T-helper 2 cell treated with Interferon-gamma antibody and Interleukin-4, amounts not matched to agents 5 μg/mL and 100 μg/mL, for 36 hours (primary cell): Measurements from ENCODE around the gene MAP3K4.
"Not testable (repeated sequence)": the region's sequence is repeated elsewhere in the genome, so short reads cannot be mapped to it uniquely, and the experiment has no call there.

Source experiments
- DNase-seq: peaks from one replicate; pipeline ENCODE4 v3.0.0; 2021; ENCODE audit warnings: low spot score
- H3K27ac Mint-ChIP-seq: one replicate; pipeline ENCODE4 v1.8.0; 2021; ENCODE audit warnings: mild to moderate bottlenecking, mixed read lengths
- H3K27me3 Mint-ChIP-seq: one replicate; pipeline ENCODE4 v1.8.0; 2021; ENCODE audit warnings: low read depth, mixed read lengths
- H3K36me3 Mint-ChIP-seq: one replicate; pipeline ENCODE4 v1.8.0; 2021; ENCODE audit warnings: low read depth, mixed read lengths
- H3K4me1 Mint-ChIP-seq: one replicate; pipeline ENCODE4 v1.8.0; 2021; ENCODE audit warnings: low read depth, mixed read lengths
- H3K4me3 Mint-ChIP-seq: one replicate; pipeline ENCODE4 v1.8.0; 2022; ENCODE audit warnings: mild to moderate bottlenecking, moderate library complexity, mixed read lengths
- H3K9me3 Mint-ChIP-seq: one replicate; pipeline ENCODE4 v1.8.0; 2021; ENCODE audit warnings: mixed read lengths

MAP3K4 gene

DNA sequence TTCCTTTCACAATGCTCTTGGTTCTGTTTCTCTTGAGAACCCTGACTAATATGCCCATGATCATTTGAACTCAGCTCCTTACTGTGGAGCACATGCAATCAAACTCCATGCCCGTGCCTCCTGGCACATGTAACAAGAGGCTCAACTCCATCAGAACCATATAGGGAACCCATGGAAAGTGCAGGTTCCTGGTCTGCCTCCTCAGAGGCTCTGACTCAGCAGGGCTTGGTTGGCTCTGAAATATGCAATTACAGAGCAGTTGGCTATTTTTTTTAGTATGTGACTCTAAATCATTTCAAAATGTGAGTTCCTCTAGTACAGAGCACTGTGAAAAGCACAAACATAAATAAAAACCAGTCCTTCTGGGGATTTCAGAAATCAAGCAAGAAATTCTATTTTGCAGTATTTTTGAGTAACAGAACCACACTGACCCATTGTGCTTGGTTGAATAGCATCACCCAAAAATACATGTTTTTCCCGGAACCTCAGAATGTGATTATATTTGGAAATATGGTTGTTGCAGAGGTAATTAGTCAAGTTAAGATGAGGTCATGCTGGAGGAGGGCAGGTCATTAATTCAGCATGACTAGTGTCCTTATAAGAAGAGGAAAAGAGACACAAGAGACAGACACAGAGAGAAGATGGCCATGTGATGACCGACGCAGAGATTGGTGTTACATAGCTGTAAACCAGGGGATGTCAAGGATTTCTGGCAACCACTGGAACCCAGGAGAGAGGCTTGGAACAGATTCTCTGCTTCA is 13.2 kb upstream of the MAP3K4 start:
- Mint-ChIP-seq H3K9me3 (peaks cover 9% of the 10 kb centered on the region), H3K27ac (no peak overlapping the region), H3K4me3 (no peak overlapping the region), H3K27me3 (peaks cover 6% of the 10 kb centered on the region), H3K4me1 (no peaks in the 10 kb centered on the region), H3K36me3 (peaks cover 2% of the 10 kb centered on the region)
- DNase-seq: no peak

DNA sequence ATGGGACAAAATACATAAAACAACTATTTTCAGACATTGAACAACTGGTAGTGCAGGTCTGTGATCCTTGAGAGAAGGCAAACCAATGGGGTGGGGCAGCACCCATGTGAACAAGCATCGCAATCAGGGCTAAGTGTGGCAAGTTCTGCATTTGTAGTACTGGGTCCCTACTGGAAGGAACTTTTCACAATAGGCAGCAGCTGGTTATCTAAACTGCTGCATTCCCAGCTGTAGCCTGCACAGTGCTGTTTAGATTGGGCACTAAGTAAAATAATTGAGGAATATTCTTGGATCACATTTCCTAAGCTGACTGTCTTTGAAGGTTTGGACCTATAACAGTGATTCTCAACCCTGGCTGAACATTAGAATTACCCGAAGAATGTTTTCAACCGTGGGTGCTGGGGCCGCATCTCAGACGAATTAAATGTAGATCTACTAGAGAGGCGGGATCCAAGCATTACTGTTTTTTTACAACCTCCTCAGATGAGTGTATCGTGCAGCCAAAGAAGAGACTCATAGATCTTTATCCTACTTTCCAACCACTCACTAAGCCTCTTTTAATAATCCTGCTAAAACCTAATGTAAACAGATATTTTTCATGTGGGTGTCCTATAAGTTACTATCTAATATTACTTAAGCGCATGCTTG is 12.4 kb upstream of the MAP3K4 start:
- peaks cover 6% of the 10 kb centered on the region for H3K27me3 Mint-ChIP-seq
- no peak for DNase-seq
- H3K9me3 Mint-ChIP-seq: peaks cover 15% of the 10 kb centered on the region

DNA sequence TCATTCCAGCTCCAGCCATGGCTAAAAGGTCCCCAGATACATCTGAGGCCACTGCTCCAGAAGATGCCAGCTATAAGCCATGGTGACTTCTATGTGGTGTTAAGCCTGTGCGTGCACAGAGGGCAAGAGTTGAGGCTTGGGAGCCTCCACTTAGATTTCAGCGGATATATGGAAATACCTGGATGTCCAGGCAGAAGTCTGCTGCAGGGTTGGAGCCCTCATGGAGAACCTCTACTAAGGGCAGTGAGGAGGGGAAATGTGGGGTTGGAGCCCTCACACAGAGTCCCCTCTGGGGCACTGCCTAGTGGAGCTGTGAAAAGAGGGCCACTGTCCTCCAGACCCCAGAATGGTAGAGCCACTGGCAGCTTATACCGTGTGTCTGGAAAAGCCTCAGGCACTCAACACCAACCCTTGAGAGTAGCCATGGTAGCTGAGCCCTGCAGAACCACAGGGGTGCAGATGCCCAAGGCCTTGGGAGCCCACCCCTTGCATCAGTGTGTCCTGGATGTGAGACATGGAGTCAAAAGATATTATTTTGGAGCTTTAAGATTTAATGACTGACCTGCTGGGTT is 8.1 kb upstream of the MAP3K4 start:
- H3K27ac Mint-ChIP-seq, H3K4me3 Mint-ChIP-seq, DNase-seq, H3K36me3 Mint-ChIP-seq, H3K4me1 Mint-ChIP-seq: not testable (repeated sequence)
- Mint-ChIP-seq H3K27me3 (peaks cover 20% of the 10 kb centered on the region), H3K9me3 (peaks cover 20% of the 10 kb centered on the region)

More for the DNA sequence above, 12.4 kb upstream of the MAP3K4 start:
- H3K4me3 Mint-ChIP-seq: no peak overlapping the region
- H3K36me3 Mint-ChIP-seq: peaks cover 2% of the 10 kb centered on the region
- no peaks in the 10 kb centered on the region for H3K4me1 Mint-ChIP-seq
- no peak overlapping the region for H3K27ac Mint-ChIP-seq

DNA sequence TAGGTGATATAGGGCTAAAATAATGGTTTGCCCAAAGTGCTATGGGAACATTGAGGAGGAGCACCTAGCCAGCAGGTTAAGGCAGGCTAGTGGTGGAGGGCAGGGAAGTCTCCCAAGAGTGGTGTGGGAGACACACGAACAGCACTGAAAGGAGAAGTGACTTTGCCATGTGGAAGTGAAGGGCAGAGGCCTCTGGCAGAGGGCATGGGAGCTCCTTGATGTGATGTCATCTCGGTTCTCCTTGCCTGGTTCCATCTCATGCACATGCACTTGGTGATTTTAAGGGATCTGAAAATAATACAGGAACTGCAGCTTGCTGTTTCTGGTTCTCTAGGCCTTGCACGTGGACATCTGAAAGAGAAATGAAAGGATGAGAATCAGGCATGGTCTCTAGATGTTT is 4.7 kb upstream of the MAP3K4 start:
- Mint-ChIP-seq H3K4me1 (peaks cover 4% of the 10 kb centered on the region), H3K27me3 (peaks cover 29% of the 10 kb centered on the region), H3K36me3 (peaks cover 2% of the 10 kb centered on the region), H3K27ac (no peak overlapping the region), H3K4me3 (no peak overlapping the region), H3K9me3 (peaks cover 20% of the 10 kb centered on the region)
- no peak for DNase-seq

DNA sequence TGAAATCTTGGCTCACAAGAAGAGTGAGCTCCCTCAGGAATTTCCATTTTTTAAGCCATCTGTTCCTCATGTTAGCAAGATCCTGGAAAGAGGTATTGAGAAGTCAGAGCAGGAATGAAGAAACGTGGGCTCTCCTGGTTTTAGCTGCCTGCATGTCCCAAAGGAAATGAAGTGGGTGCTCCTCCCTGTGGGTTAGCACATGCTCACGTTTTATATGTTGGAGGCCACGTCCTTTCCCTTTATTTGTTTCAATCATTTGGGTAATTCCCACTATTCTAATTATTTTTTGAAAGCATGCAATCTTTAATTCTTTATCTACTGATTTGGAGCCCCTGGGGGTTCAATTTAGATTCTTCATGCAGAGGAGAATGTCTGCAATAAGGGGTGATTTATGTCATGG is 4.3 kb upstream of the MAP3K4 start:
- H3K27ac Mint-ChIP-seq: no peak overlapping the region
- peaks cover 2% of the 10 kb centered on the region for H3K36me3 Mint-ChIP-seq
- H3K27me3 Mint-ChIP-seq: peaks cover 29% of the 10 kb centered on the region

DNA sequence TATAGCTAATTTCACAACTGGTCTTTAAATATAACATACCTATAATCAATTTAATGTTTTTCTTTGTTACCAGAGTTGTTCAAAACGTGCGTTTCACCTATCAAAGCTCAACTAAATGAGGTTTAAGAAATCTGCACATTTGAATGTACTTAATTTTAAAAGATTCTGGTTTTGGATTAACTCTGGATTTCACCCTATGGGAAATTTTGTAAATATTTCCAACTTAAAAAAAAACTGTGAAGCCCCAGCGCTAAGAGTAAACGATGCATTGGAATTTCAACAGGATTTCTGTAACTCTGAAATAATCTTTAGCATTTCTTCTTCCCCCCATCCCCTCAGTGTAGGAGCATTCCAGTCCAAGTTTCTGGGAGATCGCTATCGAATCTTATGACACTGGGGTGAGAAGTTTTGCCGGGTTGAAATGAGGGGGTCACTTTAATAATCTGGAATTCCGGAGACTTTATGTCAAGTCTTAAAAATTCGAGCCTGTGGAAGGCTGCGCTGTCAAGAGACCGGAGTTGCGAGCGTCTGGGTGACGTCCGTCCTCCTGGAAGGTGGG is 643 bp upstream of the MAP3K4 start:
- no peak for DNase-seq
- Mint-ChIP-seq H3K36me3 (peaks cover 7% of the 10 kb centered on the region), H3K9me3 (no peaks in the 10 kb centered on the region), H3K27ac (no peak overlapping the region), H3K4me1 (peaks cover 17% of the 10 kb centered on the region), H3K4me3 (peak overlapping the region; percentile 74), H3K27me3 (peaks cover 31% of the 10 kb centered on the region)

More for the DNA sequence above, 4.3 kb upstream of the MAP3K4 start:
- Mint-ChIP-seq H3K9me3 (peaks cover 20% of the 10 kb centered on the region), H3K4me3 (no peak overlapping the region), H3K4me1 (peaks cover 4% of the 10 kb centered on the region)
- DNase-seq: no peak

DNA sequence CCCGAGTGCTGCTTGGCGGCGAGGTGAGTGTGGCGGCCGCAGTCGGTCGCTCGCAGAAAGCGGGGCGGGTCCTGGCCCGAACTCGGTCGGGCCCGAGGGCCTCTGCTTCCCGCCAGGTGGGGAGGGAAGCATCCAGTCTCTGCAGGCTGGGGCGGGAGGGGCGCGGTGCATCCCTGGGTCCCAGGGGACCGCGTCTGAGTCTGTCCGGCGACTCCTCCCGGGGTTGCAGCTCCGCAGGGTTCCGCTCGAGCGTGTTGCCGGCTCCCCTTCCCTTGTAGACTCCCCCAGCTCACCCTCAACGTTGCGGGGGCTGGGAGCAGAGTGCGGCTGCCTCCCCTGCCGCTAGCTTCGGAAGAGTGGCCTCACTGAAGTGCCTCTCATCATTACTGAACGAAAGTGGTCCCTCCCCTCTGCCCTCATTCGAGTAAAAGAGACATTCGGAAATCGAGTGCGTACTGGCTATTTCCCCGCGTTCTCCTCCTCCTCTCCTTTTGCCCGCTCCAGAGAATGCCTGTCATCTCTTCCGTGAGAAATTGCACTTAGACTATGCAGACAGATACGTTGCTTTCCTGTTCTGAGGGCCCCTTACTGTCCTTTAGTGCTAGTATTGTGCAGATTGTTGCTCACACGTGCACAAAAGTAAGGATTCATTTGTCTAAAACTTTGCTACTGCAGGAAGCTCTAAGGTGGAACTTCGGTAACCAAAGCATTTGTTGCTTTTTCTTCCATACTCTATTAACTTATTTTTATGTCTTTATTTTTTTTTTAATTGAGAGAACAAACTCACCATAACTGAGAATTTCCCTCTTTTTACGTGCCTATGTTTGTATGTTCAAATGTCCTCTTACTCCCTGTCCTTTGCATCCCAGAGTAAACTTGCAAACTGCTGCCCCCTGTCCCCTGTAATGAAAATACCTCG is 751 bp downstream of the MAP3K4 start:
- H3K36me3 Mint-ChIP-seq: peaks cover 7% of the 10 kb centered on the region
- peak; percentile 28 for DNase-seq
- peaks cover 26% of the 10 kb centered on the region for H3K27me3 Mint-ChIP-seq
- peaks cover 17% of the 10 kb centered on the region for H3K4me1 Mint-ChIP-seq
- H3K4me3 Mint-ChIP-seq: peak overlapping the region; percentile 99
- H3K27ac Mint-ChIP-seq: peak overlapping the region; percentile 94
- no peaks in the 10 kb centered on the region for H3K9me3 Mint-ChIP-seq

DNA sequence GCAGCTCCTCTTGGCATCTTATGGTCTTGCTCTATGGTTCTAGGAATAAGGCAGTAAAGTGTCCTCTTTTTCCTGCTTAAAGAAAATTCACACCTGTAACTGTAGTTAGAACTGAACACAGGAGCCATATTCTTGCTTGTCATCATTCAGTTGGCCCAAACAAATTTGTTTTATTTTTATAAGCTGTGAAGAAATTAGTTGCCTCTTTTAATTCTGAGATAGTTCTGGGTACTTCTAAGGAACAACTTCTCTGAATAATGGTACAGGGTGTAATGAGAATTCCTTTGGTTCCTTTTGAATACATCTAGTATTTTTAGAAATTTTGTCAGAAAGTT is 1.4 kb downstream of the MAP3K4 start:
- H3K27me3 Mint-ChIP-seq: peaks cover 20% of the 10 kb centered on the region
- H3K36me3 Mint-ChIP-seq: peaks cover 7% of the 10 kb centered on the region
- peaks cover 17% of the 10 kb centered on the region for H3K4me1 Mint-ChIP-seq
- no peak for DNase-seq
- H3K4me3 Mint-ChIP-seq: peak overlapping the region; percentile 99
- no peaks in the 10 kb centered on the region for H3K9me3 Mint-ChIP-seq
- H3K27ac Mint-ChIP-seq: peak overlapping the region; percentile 94

DNA sequence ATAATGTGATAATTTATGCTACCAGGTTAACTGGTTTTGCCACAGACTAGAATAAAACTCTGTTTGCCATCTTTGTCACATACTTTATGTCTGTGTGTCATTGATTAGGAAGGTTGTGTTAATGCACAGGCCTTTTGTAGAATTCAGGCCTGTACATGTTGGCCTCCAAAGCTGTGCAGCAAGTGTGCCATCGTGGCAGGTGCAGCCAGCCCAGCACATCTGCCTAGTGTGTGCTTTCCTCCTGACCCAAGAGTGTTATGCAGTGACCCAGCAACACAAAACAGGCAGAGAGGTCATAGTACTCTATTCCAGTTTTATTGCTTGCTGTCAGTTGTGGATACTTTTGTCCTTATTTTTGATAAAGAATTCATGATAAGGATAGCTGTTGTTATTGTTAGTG is 3.7 kb downstream of the MAP3K4 start:
- Mint-ChIP-seq H3K27me3 (peaks cover 9% of the 10 kb centered on the region), H3K4me3 (no peak overlapping the region), H3K27ac (no peak overlapping the region), H3K4me1 (peaks cover 17% of the 10 kb centered on the region), H3K36me3 (peaks cover 7% of the 10 kb centered on the region), H3K9me3 (no peaks in the 10 kb centered on the region)
- no peak for DNase-seq

DNA sequence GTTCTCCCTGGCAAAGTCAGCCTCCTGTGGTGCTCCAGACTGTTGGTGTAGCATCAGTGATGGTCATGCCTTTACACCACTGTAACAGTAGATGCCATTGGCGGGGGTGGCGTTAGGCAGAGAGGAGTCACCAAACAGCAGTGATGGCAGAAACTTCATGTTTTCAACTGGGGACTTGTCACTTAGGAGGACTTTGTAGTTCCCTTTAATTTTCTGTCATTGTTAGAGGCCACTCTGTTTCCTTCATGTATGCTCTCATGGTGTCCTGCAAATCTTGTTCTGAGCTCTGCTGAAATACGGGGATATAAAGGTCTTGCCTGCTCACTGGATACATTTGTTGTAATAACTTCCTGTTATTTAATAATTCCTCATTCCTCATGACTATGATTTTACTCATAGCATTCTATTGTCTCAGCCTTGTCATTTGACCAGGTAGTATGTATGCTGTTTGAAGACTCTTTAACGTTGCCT is 4.6 kb downstream of the MAP3K4 start:
- Mint-ChIP-seq H3K36me3 (peaks cover 7% of the 10 kb centered on the region), H3K4me3 (no peak overlapping the region), H3K27me3 (peaks cover 3% of the 10 kb centered on the region), H3K9me3 (no peaks in the 10 kb centered on the region), H3K27ac (no peak overlapping the region), H3K4me1 (peaks cover 13% of the 10 kb centered on the region)
- no peak for DNase-seq

DNA sequence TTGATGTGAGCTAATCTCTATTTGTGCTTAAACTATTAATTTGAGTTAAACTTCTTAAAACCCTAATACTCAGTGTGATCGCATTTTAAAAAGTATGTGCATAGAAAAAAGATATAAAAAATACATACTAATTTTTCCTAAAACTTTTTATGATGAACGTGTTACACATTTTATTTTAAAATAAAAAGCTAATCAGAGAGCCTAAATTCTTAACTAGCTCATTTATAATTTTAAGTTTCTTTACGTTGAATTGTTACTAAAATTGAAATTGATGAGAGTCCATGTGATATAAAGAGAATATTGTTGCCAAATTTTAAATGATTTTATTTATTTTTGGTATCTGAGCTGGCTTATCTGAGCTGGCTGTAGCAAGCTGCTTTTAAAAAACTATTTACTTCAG is 6.6 kb downstream of the MAP3K4 start:
- DNase-seq: no peak

DNA sequence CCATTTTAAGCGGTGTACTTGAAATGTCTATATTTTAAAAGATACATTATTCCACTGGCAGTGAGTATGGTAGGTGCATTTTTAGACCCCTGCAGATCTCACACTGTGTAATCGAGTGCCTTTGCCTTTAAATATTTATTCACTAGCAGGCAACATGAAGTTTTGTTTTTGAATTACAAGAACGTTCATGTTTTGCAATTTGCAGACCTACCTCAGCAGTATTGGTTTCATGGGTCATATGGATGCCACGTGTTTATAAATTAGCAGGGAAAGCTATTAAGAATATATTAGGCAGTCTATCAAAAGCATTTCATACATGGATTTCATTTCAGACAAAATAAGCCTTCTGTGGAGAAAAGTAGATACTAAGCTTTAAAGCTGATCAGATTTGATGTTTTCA is 7.2 kb downstream of the MAP3K4 start:
- Mint-ChIP-seq H3K9me3 (no peaks in the 10 kb centered on the region), H3K36me3 (peaks cover 4% of the 10 kb centered on the region), H3K27me3 (no peaks in the 10 kb centered on the region), H3K4me1 (peaks cover 4% of the 10 kb centered on the region), H3K4me3 (no peak overlapping the region), H3K27ac (no peak overlapping the region)
- no peak for DNase-seq

More for the DNA sequence above, 6.6 kb downstream of the MAP3K4 start:
- peaks cover 4% of the 10 kb centered on the region for H3K36me3 Mint-ChIP-seq
- no peaks in the 10 kb centered on the region for H3K27me3 Mint-ChIP-seq
- no peaks in the 10 kb centered on the region for H3K9me3 Mint-ChIP-seq
- no peak overlapping the region for H3K27ac Mint-ChIP-seq
- peaks cover 4% of the 10 kb centered on the region for H3K4me1 Mint-ChIP-seq
- no peak overlapping the region for H3K4me3 Mint-ChIP-seq

DNA sequence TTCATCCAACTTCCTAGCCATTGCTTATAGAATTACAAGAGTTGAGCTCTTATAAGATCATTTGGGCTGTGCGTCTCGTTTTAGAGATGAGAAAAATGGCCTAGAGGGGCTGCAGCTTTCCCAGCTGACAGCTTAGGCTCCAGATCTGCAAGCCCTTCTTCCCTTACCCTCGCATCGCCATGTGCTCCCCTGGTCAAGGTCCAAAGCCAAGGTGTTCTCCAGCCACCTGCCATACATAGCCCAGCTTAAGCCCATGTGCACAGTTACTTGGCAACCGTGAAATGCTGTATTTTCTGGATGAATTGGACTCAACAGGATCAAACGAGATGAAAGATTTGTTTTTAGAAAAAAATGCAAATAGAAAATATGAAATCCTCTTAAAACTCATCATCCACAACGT is 7.9 kb downstream of the MAP3K4 start:
- Mint-ChIP-seq H3K4me1 (no peaks in the 10 kb centered on the region), H3K27me3 (no peaks in the 10 kb centered on the region), H3K36me3 (no peaks in the 10 kb centered on the region), H3K27ac (no peak overlapping the region), H3K9me3 (no peaks in the 10 kb centered on the region), H3K4me3 (no peak overlapping the region)
- DNase-seq: no peak
